ENCODE measurements around the gene RDX.
A peak's percentile ranks its signal among the peaks of the same experiment; 100 is the strongest.
"Not testable (repeated sequence)": the region's sequence is repeated elsewhere in the genome, so short reads cannot be mapped to it uniquely, and the experiment has no call there.

The RDX gene

DNA sequence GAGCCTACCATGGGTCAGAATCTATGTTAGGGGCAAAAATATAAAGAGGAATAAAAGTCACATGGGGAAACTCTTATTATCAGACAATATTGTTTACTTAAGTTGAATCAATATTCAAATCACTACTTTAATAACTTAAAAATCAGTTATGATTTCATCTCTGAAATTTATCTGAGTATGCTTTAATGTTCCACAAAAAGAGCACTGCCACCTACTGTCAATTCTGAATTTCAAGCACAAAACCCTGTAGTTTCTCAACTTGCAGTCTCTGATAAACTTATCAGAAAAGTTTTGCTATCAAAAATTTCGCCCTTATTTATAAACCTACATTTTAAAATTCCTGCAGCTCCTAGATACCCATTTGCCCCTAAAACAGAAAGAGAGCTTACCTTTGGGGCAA, 47.3 kb downstream of the RDX start:
- Histone ChIP-seq H3K4me1 (ENCODE audit: control insufficient read depth, insufficient read depth, low read length) (no peaks in the 10 kb centered on the region), H3K9me3 (ENCODE audit: control insufficient read depth, low read length) (no peaks in the 10 kb centered on the region), H3K27ac (ENCODE audit: insufficient read depth, low read depth, low read length, poor library complexity, severe bottlenecking) (no peak overlapping the region), H3K36me3 (ENCODE audit: control insufficient read depth, insufficient read depth, low read length) (no peaks in the 10 kb centered on the region), H3K4me3 (ENCODE audit: insufficient read depth, low read depth, low read length) (no peak overlapping the region), H3K27me3 (ENCODE audit: control insufficient read depth, insufficient read depth, low read length, poor library complexity, severe bottlenecking) (no peaks in the 10 kb centered on the region)
- WGBS, 2 experiments: 82 to 100% methylated on average over 1 of the region's 1 CpG

DNA sequence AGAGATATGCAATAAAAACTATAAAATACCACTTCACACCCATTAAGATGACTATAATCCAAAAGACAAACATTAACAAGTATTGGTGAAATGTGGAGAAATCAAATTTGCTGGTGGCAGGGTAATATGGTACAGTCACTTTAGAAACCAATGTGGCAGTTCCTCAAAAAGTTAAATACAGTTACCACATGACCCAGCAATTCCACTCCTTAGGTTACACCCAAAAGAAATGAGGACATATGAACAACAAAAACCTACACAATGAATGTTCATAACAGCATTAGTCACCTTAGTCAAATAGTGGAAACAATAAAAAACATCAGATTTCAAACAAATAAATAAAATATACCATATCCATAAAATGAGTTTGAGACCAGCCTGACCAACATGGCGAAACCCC, 52.6 kb downstream of the RDX start:
- Histone ChIP-seq H3K27me3 (ENCODE audit: control insufficient read depth, insufficient read depth, low read length, poor library complexity, severe bottlenecking) (no peaks in the 10 kb centered on the region), H3K4me3 (ENCODE audit: insufficient read depth, low read depth, low read length) (no peak overlapping the region), H3K9me3 (ENCODE audit: control insufficient read depth, low read length) (no peaks in the 10 kb centered on the region), H3K4me1 (ENCODE audit: control insufficient read depth, insufficient read depth, low read length) (no peaks in the 10 kb centered on the region), H3K27ac (ENCODE audit: insufficient read depth, low read depth, low read length, poor library complexity, severe bottlenecking) (no peak overlapping the region), H3K36me3 (ENCODE audit: control insufficient read depth, insufficient read depth, low read length) (no peaks in the 10 kb centered on the region)
- WGBS, 2 experiments: 100% methylated on average over 1 of the region's 1 CpG; no CpG with 5 or more reads in 1 of the 2 experiments

DNA sequence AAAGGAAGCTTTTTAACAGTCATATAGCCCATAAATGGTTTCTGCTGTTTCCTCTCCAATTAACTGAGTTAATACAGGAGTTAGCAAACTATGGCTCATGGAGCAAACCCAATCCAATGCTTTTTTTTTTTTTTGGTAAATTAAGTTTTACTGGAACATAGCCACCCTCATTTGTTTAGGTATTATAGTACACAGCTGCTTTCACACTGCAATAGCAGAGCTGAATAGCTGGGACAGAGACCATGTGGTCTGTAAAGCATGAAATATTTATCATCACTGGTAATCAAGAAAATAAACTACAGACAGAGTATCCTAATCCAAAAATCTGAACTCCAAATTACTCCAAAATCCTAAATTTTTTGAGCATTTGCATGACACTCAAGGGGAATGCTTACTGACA, 53.7 kb downstream of the RDX start:
- no peak overlapping the region for H3K27ac ChIP-seq (ENCODE audit: insufficient read depth, low read depth, low read length, poor library complexity, severe bottlenecking)
- no peaks in the 10 kb centered on the region for H3K36me3 ChIP-seq (ENCODE audit: control insufficient read depth, insufficient read depth, low read length)
- H3K9me3 ChIP-seq (ENCODE audit: control insufficient read depth, low read length): no peaks in the 10 kb centered on the region
- no peaks in the 10 kb centered on the region for H3K27me3 ChIP-seq (ENCODE audit: control insufficient read depth, insufficient read depth, low read length, poor library complexity, severe bottlenecking)
- no peak overlapping the region for H3K4me3 ChIP-seq (ENCODE audit: insufficient read depth, low read depth, low read length)
- no peaks in the 10 kb centered on the region for H3K4me1 ChIP-seq (ENCODE audit: control insufficient read depth, insufficient read depth, low read length)

DNA sequence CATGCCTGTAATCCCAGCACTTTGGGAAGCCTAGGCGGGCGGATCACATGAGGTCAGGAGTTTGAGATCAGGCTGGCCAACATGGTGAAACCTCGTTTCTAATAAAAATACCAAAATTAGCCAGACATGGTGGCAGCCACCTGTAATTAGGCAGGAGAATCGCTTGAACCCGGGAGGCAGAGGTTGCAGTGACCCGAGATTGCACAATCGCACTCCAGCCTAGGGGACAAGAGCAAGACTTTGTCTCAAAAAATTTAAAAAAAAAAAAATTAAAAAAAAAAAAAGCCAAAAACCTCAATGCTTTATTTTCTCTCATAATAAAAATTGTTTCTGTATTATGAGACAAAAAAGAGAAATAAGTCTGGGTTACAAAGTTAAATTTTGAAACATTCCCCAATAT, 54.2 kb downstream of the RDX start:
- H3K27me3 ChIP-seq (ENCODE audit: control insufficient read depth, insufficient read depth, low read length, poor library complexity, severe bottlenecking): no peaks in the 10 kb centered on the region
- no peak overlapping the region for H3K27ac ChIP-seq (ENCODE audit: insufficient read depth, low read depth, low read length, poor library complexity, severe bottlenecking)
- no peak overlapping the region for H3K4me3 ChIP-seq (ENCODE audit: insufficient read depth, low read depth, low read length)
- 93 to 96% methylated on average over 7 of the region's 7 CpGs for WGBS, 2 experiments
- H3K9me3 ChIP-seq (ENCODE audit: control insufficient read depth, low read length): no peaks in the 10 kb centered on the region
- no peaks in the 10 kb centered on the region for H3K4me1 ChIP-seq (ENCODE audit: control insufficient read depth, insufficient read depth, low read length)
- H3K36me3 ChIP-seq (ENCODE audit: control insufficient read depth, insufficient read depth, low read length): no peaks in the 10 kb centered on the region

DNA sequence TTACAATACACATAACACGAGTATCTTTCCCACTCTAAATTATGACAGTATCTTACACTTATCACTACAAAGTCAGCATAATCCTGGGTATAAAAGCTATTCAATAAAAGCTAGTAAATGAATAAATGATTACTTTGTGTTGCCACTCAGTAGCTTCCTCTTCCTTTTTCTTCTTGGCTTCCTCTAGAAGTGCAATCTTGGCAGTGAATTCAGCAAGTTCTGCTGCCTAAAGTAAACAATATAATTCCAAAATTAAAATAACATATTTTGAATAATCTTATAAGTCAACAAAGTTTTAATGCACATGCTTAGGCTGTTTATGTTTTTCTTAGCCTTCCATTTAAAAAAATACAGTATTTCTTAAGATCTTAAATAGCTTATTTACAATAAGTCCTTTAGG, 60.4 kb downstream of the RDX start:
- no peaks in the 10 kb centered on the region for H3K27me3 ChIP-seq (ENCODE audit: control insufficient read depth, insufficient read depth, low read length, poor library complexity, severe bottlenecking)
- WGBS, 2 experiments: no CpG with 5 or more reads among the region's 1 CpG
- H3K36me3 ChIP-seq (ENCODE audit: control insufficient read depth, insufficient read depth, low read length): peaks cover 16% of the 10 kb centered on the region
- H3K4me1 ChIP-seq (ENCODE audit: control insufficient read depth, insufficient read depth, low read length): no peaks in the 10 kb centered on the region
- no peak overlapping the region for H3K4me3 ChIP-seq (ENCODE audit: insufficient read depth, low read depth, low read length)
- no peak overlapping the region for H3K27ac ChIP-seq (ENCODE audit: insufficient read depth, low read depth, low read length, poor library complexity, severe bottlenecking)
- H3K9me3 ChIP-seq (ENCODE audit: control insufficient read depth, low read length): no peaks in the 10 kb centered on the region

DNA sequence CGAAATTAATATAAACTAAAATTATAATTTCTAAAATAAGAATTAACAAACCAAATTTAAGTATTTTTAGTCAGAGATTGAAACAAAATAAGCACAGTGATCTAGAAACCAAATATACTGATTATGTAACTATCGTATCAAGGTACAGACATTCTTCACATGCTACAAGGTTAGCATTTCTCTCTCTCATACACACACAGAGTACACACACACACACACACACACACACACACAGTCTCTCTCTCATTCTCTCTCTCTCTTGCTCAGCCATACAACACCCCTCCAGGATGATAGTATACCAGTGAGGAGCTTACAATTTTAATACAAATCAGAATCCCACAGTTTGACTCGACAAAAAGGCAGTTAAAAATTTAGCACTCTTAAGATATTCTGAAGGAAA, 66.0 kb downstream of the RDX start:
- no peaks in the 10 kb centered on the region for H3K27me3 ChIP-seq (ENCODE audit: control insufficient read depth, insufficient read depth, low read length, poor library complexity, severe bottlenecking)
- peaks cover 13% of the 10 kb centered on the region for H3K36me3 ChIP-seq (ENCODE audit: control insufficient read depth, insufficient read depth, low read length)
- H3K4me3 ChIP-seq (ENCODE audit: insufficient read depth, low read depth, low read length): no peak overlapping the region
- no peak overlapping the region for H3K27ac ChIP-seq (ENCODE audit: insufficient read depth, low read depth, low read length, poor library complexity, severe bottlenecking)
- WGBS, 2 experiments: 89% methylated on average over 1 to 2 of the region's 3 CpGs
- no peaks in the 10 kb centered on the region for H3K9me3 ChIP-seq (ENCODE audit: control insufficient read depth, low read length)
- no peaks in the 10 kb centered on the region for H3K4me1 ChIP-seq (ENCODE audit: control insufficient read depth, insufficient read depth, low read length)

DNA sequence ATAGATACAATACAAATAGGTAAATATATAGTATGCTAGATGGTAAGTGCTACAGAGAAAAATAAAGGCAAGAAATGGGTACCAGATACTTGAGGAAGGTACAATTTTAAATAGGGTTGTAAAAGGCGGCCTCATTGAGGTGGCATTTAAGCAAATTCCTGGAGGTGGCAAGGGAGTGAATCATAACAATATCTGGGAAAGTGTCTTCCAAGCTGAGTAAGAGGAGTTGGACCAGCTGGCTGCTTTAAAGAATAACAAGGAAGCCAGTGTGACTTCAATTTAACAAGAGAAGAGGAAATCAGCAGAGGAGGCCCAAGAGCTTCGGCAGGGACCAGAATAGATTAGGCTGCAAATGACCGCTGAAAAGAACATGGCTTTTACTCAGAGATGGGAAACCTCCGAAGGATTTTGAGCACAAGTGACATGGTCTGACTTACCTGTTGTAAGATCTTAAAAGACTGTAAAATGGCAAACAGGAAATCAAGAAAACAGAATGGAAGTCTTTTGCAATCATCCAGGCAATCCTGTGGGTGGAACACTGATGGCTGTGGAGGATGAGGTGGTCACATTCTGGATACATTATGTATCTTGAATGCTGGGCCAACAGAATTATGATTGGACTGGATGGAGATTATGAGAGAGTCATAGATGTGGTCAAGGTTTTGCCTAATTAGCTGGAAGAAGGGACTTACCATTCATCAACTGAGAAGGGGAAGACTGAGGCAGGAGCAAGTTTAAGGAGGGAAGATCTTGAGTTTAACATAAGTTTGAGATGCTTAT, 77.2 kb downstream of the RDX start:
- no peaks in the 10 kb centered on the region for H3K36me3 ChIP-seq (ENCODE audit: control insufficient read depth, insufficient read depth, low read length)
- no peak overlapping the region for H3K4me3 ChIP-seq (ENCODE audit: insufficient read depth, low read depth, low read length)
- H3K4me1 ChIP-seq (ENCODE audit: control insufficient read depth, insufficient read depth, low read length): no peaks in the 10 kb centered on the region
- H3K9me3 ChIP-seq (ENCODE audit: control insufficient read depth, low read length): no peaks in the 10 kb centered on the region
- H3K27ac ChIP-seq (ENCODE audit: insufficient read depth, low read depth, low read length, poor library complexity, severe bottlenecking): no peak overlapping the region
- 93 to 95% methylated on average over 4 of the region's 4 CpGs for WGBS, 2 experiments
- no peaks in the 10 kb centered on the region for H3K27me3 ChIP-seq (ENCODE audit: control insufficient read depth, insufficient read depth, low read length, poor library complexity, severe bottlenecking)

DNA sequence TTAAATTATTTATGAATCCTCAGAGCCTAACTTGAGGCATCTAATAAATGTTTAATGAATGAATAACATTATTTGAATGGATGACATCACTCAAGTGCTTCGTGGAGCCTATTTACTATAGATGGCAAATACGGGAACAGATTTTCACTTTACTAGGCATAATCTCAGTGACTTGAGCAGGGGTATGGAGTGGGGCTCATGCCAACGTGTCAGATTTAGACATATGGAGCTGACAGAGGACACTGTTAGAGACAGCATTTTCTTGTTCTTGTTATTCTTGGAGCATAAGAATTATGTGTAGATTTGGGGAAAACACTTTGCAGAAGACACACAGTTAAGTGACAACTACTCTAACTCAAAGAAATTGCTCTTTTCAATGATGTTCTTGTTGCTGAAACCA, 78.5 kb downstream of the RDX start:
- Histone ChIP-seq H3K4me3 (ENCODE audit: insufficient read depth, low read depth, low read length) (no peak overlapping the region), H3K36me3 (ENCODE audit: control insufficient read depth, insufficient read depth, low read length) (no peaks in the 10 kb centered on the region), H3K9me3 (ENCODE audit: control insufficient read depth, low read length) (no peaks in the 10 kb centered on the region), H3K27ac (ENCODE audit: insufficient read depth, low read depth, low read length, poor library complexity, severe bottlenecking) (no peak overlapping the region), H3K27me3 (ENCODE audit: control insufficient read depth, insufficient read depth, low read length, poor library complexity, severe bottlenecking) (no peaks in the 10 kb centered on the region), H3K4me1 (ENCODE audit: control insufficient read depth, insufficient read depth, low read length) (no peaks in the 10 kb centered on the region)
- 88 to 94% methylated on average over 3 of the region's 3 CpGs for WGBS, 2 experiments

DNA sequence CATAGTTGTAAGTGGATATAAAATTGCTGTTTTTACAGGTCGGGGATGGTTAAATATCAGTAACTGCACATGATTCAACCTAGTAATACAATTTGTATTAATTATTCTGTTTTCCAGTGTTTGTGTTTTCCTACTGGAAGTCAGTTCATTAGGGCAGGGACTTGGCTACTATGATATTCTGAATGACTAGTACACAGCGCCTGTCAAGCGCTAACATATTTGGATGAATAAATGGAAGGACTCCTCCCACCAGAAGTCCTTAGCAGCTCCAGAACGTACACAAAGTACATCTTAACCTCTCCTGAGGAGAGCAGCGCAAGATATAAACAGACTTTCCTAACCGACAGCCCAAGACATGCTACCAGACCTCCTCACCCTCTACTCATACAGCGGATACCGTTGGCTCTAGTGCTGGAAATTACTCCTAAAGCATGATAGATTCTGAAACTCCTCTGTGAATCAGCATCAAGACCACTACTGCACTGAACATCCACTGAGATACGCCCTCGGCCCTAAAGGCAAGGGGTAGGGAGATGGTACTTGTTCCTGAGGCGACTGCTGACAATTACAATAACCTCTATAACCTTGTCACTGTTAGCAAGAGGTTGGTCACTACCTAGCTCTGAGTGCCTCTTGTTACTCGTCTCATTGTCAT, 79.1 kb downstream of the RDX start:
- H3K27me3 ChIP-seq (ENCODE audit: control insufficient read depth, insufficient read depth, low read length, poor library complexity, severe bottlenecking): no peaks in the 10 kb centered on the region
- no peaks in the 10 kb centered on the region for H3K9me3 ChIP-seq (ENCODE audit: control insufficient read depth, low read length)
- WGBS, 2 experiments: 93% methylated on average over 10 to 11 of the region's 12 CpGs
- no peak overlapping the region for H3K4me3 ChIP-seq (ENCODE audit: insufficient read depth, low read depth, low read length)
- no peak overlapping the region for H3K27ac ChIP-seq (ENCODE audit: insufficient read depth, low read depth, low read length, poor library complexity, severe bottlenecking)
- no peaks in the 10 kb centered on the region for H3K36me3 ChIP-seq (ENCODE audit: control insufficient read depth, insufficient read depth, low read length)
- H3K4me1 ChIP-seq (ENCODE audit: control insufficient read depth, insufficient read depth, low read length): no peaks in the 10 kb centered on the region

DNA sequence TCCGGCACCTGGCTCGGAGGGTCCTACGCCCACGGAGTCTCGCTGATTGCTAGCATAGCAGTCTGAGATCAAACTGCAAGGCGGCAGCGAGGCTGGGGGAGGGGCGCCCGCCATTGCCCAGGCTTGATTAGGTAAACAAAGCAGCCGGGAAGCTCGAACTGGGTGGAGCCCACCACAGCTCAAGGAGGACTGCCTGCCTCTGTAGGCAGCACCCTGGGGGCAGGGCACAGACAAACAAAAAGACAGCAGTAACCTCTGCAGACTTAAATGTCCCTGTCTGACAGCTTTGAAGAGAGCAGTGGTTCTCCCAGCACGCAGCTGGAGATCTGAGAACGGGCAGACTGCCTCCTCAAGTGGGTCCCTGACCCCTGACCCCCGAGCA, 87.1 kb downstream of the RDX start:
- H3K9me3 ChIP-seq (ENCODE audit: control insufficient read depth, low read length); H3K27me3 ChIP-seq (ENCODE audit: control insufficient read depth, insufficient read depth, low read length, poor library complexity, severe bottlenecking); H3K4me1 ChIP-seq (ENCODE audit: control insufficient read depth, insufficient read depth, low read length); H3K36me3 ChIP-seq (ENCODE audit: control insufficient read depth, insufficient read depth, low read length); H3K27ac ChIP-seq (ENCODE audit: insufficient read depth, low read depth, low read length, poor library complexity, severe bottlenecking): not testable (repeated sequence)
- H3K4me3 ChIP-seq (ENCODE audit: insufficient read depth, low read depth, low read length): peak overlapping the region; percentile 16
- 0% methylated on average over 5 to 6 of the region's 14 CpGs for WGBS, 2 experiments

All from ectodermal cell (in vitro differentiated cells).